Measurements from ENCODE around the gene ANKRD42.

- TF ChIP-seq CTCF (IDR thresholded peaks at IDR 0.05) (peak in 1 of 12 donors; percentile 5), POLR2A (IDR thresholded peaks at IDR 0.05) (no peak)
These were observed 35.1 kb upstream of the ANKRD42 start for GRCh38 chr11:83158357-83158786.

Data from heart left ventricle (tissue), 13 donors.